Fibroblast of gingiva (primary cell): ENCODE data around the gene ZBTB17.
"Not testable (repeated sequence)": the region's sequence is repeated elsewhere in the genome, so short reads cannot be mapped to it uniquely, and the experiment has no call there.

Source experiments
- DNase-seq: peaks from one replicate; pipeline ENCODE4 v3.0.0-alpha.2; 2011; ENCODE audit warnings: low read depth

ZBTB17 gene

DNA sequence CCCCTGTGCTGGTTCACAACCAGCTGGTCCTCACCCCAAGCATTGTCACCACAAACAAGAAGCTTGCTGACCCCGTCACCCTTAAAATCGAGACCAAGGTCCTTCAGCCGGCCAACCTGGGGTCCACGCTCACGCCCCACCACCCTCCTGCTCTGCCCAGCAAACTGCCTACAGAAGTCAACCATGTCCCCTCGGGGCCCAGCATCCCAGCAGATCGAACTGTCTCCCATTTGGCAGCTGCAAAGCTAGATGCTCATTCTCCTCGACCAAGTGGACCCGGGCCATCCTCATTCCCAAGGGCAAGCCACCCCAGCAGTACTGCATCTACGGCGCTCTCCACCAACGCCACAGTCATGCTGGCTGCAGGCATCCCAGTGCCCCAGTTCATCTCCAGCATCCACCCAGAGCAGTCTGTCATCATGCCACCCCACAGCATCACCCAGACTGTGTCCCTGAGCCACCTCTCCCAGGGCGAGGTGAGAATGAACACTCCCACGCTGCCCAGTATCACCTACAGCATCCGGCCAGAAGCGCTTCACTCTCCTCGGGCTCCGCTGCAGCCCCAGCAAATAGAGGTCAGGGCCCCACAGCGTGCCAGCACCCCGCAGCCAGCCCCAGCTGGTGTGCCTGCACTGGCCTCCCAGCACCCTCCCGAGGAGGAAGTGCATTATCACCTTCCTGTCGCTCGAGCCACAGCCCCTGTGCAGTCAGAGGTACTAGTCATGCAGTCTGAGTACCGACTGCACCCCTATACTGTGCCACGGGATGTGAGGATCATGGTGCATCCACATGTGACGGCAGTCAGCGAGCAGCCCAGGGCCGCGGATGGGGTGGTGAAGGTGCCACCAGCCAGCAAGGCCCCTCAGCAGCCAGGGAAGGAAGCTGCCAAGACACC lies 40.6 kb downstream of the ZBTB17 start:
- no peak for DNase-seq

DNA sequence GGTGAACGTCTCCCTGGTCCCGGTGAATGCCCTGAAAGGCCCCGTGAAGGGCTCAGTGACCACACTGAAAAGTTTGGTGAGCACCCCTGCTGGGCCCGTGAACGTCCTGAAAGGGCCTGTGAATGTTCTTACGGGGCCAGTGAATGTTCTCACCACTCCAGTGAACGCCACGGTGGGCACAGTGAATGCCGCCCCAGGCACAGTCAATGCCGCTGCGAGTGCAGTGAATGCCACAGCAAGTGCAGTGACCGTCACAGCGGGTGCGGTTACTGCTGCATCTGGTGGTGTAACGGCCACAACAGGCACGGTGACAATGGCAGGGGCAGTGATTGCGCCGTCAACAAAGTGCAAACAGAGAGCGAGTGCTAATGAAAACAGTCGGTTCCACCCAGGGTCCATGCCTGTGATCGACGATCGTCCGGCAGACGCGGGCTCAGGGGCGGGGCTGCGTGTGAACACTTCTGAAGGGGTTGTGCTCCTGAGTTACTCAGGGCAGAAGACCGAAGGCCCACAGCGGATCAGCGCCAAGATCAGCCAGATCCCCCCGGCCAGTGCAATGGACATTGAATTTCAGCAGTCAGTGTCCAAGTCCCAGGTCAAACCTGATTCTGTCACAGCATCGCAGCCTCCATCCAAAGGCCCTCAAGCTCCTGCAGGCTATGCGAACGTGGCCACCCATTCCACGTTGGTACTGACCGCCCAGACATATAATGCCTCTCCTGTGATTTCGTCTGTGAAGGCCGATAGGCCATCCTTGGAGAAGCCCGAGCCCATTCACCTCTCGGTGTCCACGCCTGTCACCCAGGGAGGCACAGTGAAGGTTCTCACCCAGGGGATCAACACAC lies 41.5 kb downstream of the ZBTB17 start:
- DNase-seq, result no peak

DNA sequence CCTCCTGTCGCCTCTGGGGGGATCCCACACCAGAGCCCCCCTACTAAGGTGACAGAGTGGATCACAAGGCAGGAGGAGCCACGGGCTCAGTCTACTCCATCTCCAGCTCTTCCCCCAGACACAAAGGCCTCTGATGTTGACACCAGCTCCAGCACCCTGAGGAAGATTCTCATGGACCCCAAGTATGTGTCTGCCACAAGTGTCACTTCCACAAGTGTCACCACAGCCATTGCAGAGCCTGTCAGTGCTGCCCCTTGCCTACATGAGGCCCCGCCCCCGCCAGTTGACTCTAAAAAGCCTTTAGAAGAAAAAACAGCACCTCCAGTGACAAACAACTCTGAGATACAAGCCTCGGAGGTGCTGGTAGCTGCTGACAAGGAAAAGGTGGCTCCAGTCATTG lies 42.2 kb downstream of the ZBTB17 start:
- DNase-seq, result no peak

DNA sequence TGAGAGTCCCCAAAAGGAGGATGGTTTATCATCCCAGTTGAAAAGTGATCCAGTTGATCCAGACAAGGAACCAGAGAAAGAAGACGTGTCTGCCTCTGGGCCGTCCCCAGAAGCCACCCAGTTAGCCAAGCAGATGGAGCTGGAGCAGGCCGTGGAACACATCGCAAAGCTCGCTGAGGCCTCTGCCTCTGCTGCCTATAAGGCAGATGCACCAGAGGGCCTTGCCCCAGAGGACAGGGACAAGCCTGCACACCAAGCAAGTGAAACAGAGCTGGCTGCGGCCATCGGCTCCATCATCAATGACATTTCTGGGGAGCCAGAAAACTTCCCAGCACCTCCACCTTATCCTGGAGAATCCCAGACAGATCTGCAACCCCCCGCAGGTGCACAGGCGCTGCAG lies 43.3 kb downstream of the ZBTB17 start:
- no peak for DNase-seq

DNA sequence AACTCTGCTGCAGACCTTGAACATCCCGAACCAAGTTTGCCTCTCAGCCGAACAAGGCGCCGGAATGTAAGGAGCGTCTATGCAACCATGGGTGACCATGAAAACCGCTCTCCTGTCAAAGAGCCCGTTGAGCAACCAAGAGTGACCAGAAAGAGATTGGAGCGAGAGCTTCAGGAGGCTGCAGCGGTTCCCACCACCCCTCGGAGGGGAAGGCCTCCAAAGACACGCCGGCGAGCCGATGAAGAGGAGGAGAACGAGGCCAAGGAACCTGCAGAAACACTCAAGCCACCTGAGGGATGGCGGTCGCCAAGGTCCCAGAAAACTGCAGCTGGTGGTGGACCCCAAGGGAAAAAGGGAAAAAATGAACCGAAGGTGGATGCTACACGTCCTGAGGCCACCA lies 44.0 kb downstream of the ZBTB17 start:
- no peak for DNase-seq

DNA sequence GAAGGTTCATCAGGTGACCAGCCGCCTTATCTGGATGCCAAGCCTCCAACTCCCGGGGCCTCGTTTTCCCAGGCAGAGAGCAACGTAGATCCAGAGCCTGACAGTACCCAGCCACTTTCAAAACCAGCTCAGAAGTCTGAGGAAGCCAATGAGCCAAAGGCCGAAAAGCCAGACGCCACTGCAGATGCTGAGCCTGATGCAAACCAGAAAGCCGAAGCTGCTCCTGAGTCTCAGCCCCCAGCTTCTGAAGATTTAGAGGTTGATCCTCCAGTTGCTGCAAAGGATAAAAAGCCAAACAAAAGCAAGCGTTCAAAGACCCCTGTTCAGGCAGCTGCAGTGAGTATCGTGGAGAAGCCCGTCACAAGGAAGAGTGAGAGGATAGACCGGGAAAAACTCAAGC lies 44.5 kb downstream of the ZBTB17 start:
- DNase-seq, result no peak

DNA sequence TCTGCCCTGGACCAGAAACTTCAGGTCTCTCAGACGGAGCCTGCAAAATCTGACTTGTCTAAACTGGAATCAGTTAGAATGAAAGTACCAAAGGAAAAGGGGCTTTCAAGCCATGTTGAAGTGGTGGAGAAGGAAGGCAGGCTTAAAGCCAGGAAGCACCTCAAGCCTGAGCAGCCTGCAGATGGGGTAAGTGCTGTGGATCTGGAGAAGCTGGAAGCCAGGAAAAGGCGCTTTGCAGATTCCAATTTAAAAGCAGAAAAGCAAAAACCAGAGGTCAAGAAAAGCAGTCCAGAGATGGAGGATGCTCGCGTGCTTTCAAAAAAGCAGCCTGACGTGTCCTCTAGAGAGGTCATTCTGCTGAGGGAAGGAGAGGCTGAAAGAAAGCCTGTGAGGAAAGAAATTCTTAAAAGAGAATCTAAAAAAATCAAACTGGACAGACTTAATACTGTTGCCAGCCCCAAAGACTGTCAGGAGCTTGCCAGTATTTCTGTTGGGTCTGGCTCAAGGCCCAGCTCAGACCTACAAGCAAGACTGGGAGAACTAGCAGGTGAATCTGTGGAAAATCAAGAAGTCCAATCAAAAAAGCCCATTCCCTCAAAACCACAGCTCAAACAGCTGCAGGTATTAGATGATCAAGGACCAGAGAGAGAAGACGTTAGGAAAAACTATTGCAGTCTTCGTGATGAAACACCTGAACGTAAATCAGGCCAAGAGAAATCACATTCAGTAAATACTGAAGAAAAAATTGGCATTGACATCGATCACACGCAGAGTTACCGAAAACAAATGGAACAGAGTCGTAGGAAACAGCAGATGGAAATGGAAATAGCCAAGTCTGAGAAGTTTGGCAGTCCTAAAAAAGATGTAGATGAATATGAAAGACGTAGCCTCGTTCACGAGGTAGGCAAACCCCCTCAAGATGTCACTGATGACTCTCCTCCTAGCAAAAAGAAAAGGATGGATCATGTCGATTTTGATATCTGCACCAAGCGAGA lies 46.6 kb downstream of the ZBTB17 start:
- no peak for DNase-seq

DNA sequence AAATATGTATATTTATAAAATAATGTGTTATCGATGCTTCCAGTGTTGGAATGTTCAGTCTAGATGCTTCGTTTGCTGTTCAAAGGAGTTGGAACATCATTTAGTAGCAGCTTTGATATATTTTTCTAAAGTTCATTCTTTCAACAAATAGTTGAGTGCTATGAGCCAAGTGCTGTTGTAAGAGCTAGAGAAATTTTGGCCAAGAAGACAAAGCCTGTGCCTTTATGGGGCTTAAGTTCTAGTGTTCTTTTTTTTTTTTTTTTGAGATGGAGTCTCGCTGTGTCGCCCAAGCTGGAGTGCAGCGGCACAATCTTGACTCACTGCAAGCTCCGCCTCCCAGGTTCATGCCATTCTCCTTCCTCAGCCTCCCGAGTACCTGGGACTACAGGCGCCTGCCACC lies 49.5 kb downstream of the ZBTB17 start:
- DNase-seq, result not testable (repeated sequence)

DNA sequence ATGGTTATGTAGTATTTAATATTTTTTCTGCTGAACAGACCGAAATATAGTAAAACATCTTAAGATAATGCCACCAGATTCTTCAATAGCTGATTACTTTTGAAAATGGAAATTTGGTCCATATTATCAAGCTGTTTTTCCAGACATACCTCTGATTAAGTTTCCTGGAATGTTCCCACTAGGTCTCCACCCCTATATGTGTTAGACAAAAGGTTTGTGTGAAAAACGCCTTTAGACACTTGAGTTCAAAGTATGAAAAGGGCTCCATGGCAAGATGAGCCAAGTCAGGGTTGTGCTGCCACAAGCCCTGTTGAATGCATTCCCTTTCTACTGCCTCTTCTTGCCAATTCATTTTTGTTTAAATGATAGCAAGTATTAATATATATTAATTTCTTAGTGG lies 52.7 kb downstream of the ZBTB17 start:
- DNase-seq, result no peak

DNA sequence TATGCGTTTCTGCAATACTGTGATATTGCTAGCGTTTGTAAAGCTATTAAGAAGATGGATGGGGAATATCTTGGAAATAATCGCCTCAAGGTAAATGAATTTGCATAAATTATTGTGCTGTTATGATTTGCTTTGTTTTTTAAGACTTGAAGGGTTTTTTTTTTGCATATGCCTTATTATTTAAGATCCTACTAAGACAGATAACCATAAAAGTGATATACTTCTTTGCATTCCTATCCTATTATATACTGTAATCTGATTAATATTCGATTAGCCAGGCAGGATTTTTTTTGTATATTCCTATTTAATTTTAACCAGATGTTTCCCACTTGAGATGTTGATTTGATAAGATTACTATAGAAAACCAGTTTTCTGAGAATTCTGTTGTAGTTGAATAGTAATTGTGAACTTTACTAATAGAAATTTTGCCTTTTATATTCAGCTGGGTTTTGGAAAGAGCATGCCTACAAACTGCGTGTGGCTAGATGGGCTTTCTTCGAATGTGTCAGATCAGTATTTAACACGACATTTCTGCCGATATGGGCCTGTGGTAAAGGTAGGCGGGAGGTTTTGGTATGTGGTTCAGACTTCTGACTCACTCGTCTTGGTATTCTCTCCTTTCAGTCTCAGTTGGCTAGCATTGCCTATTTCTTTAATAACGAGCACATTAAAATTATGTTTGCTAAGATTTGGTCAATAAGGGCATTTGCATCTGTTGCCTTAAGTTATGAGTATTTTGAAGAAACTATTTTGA lies 56.8 kb downstream of the ZBTB17 start:
- no peak for DNase-seq

DNA sequence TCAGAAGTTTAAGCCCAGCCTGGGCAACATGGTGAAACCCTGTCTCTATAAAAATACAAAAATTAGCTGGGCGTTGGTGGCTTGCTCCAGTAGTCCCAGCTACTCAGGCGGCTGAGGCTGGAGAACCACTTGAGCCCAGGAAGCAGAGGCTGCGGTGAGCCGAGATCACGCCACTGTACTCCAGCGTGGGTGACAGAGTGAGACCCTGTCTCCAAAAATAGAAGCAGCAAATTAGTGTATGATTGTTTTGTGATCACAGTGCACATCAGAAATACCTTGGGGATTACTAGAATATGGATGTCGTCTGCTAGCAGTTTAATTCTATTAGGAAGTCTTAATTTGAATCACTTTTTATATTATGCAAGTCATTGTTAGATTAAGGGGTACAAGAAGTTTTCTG lies 59.0 kb downstream of the ZBTB17 start:
- DNase-seq, result no peak

DNA sequence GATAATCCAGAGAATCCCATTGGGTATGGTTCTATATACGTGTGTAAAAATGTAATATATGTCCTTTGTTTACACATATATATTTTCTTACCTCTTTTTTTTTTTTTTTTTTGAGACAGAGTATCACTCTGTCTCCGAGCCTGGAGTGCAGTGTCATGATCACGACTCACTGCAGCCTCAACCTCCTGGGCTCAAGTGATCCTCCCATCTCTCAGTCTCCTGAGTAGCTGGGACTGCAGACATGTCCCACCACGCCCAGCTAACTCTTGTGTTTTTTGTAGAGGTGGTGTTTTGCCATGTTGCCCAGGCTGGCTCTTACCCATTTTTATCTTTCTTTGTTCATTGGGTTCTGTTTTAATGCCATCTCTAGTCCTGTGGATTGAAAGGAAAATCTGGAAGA lies 59.5 kb downstream of the ZBTB17 start:
- no peak for DNase-seq

DNA sequence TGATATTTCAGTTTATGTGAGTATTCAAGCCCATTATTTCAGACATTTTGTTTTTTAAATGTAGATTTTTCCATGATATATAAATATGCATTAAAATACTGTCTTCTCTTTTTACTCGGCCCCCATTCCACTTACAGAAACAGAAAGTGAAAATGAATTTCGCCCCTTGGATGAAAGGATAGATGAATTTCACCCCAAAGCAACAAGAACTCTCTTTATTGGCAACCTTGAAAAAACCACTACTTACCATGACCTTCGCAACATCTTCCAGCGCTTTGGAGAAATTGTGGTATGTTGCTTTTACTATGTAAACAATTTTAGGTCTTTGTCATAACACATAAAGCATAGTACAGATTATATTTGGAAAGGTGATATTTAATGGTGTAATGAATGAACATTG lies 59.9 kb downstream of the ZBTB17 start:
- peak; percentile 35 for DNase-seq

DNA sequence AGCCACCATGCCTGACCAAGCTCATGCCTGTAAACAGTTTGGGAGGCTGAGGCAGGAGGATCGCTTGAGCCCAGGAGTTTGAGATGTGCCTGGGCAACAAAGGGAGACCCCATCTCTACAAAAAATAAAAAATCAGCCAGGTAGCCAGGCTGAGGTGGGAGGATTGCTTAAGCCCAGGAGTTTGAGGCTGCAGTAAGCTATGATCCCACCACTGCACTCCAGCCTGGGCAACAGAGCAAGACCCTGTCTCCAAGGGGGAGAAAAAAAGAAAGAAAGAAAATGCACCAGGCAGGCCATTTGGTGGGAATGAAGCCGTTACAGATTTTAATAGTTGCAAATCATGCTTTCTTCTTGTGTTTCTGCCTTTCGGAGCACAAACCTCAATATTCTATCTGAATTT lies 62.3 kb downstream of the ZBTB17 start:
- not testable (repeated sequence) for DNase-seq

DNA sequence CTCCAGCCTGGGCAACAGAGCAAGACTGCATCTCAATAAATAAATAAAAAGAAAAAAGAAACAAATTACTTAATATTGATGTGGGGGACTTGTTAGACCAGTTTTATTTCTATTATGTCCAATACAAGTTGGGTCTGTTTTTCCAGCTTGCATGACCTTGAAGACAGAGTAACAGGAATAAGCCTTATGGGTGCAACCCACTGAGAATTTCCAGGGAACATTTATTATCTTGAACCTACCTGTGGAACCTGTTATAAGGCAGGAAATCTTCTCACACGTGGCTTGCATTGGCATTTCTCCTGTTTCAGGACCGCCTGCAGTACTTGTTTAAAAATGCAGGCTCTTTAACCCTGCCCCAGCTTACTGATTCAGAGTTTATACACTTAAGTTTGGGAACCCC lies 64.0 kb downstream of the ZBTB17 start:
- no peak for DNase-seq

DNA sequence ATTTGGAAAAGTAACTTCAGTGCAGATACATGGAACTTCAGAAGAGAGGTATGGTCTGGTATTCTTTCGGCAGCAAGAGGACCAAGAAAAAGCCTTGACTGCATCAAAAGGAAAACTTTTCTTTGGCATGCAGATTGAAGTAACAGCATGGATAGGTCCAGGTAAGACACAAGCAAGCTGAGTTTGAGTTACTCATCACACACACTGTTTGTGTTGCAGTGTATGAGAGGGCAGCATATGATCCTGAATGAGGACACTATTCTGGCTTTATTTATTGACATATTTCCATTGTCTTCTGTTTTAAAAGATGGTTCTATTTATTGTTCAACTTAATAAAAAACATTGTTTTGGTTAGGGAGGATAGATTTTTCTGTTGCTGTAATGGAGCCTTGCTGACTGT lies 64.8 kb downstream of the ZBTB17 start:
- DNase-seq, result no peak

DNA sequence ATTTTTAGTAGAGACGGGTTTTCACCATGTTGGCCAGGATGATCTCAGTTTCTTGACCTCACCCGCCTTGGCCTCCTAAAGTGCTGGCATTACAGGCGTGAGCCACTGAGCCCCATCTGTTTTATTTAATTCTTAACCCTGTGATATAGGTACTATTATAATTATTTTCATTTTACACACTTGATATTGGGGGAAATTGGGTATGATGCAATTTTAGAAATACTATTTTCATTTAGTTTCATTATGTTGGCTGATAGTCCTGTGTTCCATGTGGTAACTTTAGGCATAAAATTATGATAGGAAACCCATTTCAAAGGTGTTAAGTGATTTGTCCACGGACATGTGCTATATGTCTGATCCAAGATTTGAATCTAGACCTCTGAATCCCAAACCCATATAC lies 67.3 kb downstream of the ZBTB17 start:
- no peak for DNase-seq

DNA sequence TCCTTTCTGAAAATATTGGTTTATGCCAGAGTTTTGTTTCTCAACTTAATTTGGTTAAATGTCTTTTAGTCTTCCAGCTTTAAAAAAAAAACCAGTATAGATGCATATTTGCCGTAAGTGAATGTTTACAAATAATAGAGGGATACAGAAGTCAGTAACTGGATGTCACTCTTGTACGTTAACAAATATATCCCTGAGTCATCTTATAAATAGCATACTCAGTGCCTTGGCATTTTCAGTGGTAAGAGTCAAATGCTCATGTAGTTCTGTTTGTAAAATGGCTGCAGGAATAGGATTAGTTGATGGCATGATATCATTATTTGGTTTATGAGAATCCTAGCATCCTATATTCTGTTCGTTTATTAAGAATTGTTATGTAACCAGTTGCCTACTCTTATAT lies 73.0 kb downstream of the ZBTB17 start:
- DNase-seq, result peak; percentile 64

DNA sequence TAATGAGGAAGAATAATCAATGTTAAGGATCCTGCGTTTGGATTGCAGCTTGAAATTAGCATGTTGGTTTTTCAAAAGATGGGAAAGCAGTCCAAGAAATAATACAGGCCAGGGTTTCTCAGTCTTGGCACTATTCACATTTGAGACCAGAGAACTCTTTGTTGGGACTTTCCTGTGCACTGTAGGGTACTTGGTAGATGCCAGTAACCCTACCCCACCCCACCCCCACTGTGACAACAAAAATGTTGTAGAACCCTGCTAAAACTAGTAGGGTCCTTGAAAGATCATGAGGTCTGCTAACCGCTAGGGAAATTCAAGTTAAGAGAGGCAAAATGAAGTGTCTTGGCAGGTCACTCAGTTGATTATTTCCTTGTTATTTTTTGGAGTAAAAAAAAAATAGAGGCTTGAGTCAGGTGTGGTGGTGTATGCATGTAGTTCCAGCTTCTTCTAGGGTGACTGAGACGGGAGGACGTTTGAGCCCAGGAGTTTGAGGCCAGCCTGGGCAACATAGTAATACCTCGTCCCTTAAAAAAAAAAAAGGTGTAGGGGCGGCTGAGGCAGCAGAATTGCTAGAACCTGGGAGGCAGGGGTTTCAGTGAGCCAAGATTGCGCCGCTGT lies 75.1 kb downstream of the ZBTB17 start:
- no peak for DNase-seq

DNA sequence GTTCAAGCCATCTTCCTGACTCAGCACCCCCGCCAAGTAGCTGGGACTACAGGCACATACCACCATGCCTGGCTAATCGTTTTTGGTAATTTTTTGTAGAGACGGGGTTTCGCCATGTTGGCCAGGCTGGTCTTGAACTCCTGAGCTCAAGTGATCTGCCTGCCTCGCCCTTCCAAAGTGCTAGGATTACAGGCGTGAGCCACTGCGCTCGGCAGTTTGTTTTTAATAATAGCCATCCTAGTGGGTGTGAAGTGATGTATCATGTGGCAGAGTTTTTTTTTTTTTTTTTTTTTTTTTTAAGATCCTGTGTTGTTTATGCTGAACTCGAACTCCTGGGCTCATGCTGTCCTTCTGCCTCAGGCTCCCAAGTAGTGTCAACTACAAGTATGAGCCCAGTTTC lies 76.6 kb downstream of the ZBTB17 start:
- DNase-seq, result no peak
